Neural crest cell (in vitro differentiated cells): ENCODE measurements around the gene ADAM17. TPM values are rescaled to one million over a fixed set of nuclear protein-coding genes. Genes with fewer than 3 reads are reported as not detected.

ENCODE experiments used
- DNase-seq: peaks from one replicate; pipeline ENCODE4 v3.0.0; 2021; ENCODE audit warnings: low read depth, mixed read lengths, low spot score
- H3K27ac Mint-ChIP-seq: one replicate; pipeline ENCODE4 v1.8.0; 2021; ENCODE audit warnings: mild to moderate bottlenecking, mixed read lengths; ENCODE audit not compliant: unreplicated experiment
- H3K27me3 Mint-ChIP-seq: 2 replicates; pipeline ENCODE4 v1.8.0; 2021; ENCODE audit warnings: low read depth, mild to moderate bottlenecking, mixed read lengths
- H3K36me3 Mint-ChIP-seq: 2 replicates; pipeline ENCODE4 v1.8.0; 2021; ENCODE audit warnings: low read depth, mild to moderate bottlenecking, mixed read lengths
- H3K4me1 Mint-ChIP-seq: 2 replicates; pipeline ENCODE4 v1.8.0; 2021; ENCODE audit warnings: mixed read lengths
- H3K4me3 Mint-ChIP-seq: one replicate; pipeline ENCODE4 v1.8.0; 2021; ENCODE audit warnings: mild to moderate bottlenecking, mixed read lengths
- H3K9me3 Mint-ChIP-seq: 2 replicates; pipeline ENCODE4 v1.8.0; 2021; ENCODE audit warnings: mixed read lengths
- total RNA-seq: library from RNA; stranded (reverse); gene quantifications from 2 replicates; pipeline ENCODE4 v1.2.1, GENCODE V29; 2021
- TF ChIP-seq, protein P1 (sequence below): fragments of 200-600 bp; sonication (generic); conservative IDR thresholded peaks from 2 replicates; pipeline ENCODE4 v1.5.0; 2021; ENCODE audit warnings: antibody characterized with exemption, mild to moderate bottlenecking

ADAM17 gene
- total RNA-seq, 1 donor from 2014 or later: 39.6 TPM

DNA sequence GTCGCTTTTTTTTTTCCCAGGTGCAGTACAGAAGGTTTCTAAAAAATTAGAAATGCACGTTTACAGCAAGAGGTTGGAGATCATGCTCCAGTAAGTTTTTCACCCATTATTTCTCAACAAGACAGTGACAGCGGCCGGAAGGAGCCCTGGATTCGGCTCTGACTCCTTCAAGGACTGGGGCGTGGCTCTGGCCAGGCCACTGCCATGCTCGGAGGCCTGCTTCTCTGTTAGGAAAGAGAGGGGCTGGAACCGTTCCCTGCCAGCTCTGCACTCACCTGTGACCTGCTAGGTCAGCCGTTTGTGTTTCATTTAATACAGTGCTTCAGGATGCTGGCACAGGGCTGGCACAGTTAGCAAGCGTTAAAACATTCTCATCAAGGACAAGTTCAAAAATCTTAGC is 87.9 kb downstream of the ADAM17 start:
- Mint-ChIP-seq H3K27ac (no peak overlapping the region), H3K4me1 (no peaks in the 10 kb centered on the region), H3K27me3 (no peaks in the 10 kb centered on the region), H3K36me3 (peaks cover 18% of the 10 kb centered on the region), H3K9me3 (no peaks in the 10 kb centered on the region), H3K4me3 (no peak overlapping the region)
- TF ChIP-seq, protein P1, sequence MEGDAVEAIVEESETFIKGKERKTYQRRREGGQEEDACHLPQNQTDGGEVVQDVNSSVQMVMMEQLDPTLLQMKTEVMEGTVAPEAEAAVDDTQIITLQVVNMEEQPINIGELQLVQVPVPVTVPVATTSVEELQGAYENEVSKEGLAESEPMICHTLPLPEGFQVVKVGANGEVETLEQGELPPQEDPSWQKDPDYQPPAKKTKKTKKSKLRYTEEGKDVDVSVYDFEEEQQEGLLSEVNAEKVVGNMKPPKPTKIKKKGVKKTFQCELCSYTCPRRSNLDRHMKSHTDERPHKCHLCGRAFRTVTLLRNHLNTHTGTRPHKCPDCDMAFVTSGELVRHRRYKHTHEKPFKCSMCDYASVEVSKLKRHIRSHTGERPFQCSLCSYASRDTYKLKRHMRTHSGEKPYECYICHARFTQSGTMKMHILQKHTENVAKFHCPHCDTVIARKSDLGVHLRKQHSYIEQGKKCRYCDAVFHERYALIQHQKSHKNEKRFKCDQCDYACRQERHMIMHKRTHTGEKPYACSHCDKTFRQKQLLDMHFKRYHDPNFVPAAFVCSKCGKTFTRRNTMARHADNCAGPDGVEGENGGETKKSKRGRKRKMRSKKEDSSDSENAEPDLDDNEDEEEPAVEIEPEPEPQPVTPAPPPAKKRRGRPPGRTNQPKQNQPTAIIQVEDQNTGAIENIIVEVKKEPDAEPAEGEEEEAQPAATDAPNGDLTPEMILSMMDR: no peak
- no peak for DNase-seq

DNA sequence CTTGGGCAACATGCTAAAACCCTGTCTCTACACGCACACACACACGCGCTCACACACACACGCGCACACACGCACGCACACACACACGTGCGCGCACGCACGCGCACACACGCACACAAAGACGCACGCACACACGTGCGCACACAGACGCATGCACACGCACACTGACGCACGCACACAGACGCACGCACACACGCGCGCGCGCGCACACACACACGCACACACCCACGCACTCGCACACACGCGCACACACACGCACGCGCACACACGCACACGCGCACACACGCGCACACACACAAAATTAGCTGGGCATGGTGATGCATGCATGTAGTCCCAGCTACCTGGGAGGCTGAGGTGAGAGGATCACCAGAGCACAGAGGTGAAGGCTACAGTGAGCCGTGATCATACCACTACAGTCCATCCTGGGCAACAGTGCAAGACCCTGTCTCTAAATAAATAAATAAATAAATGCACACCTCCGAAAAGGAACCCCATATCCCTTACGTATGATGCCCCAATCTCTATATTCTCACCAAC is 89.4 kb downstream of the ADAM17 start:
- no peak for DNase-seq
- Mint-ChIP-seq H3K4me3 (no peak overlapping the region), H3K36me3 (peaks cover 14% of the 10 kb centered on the region), H3K27me3 (no peaks in the 10 kb centered on the region), H3K4me1 (no peaks in the 10 kb centered on the region), H3K9me3 (no peaks in the 10 kb centered on the region), H3K27ac (no peak overlapping the region)
- TF ChIP-seq, protein P1: no peak

DNA sequence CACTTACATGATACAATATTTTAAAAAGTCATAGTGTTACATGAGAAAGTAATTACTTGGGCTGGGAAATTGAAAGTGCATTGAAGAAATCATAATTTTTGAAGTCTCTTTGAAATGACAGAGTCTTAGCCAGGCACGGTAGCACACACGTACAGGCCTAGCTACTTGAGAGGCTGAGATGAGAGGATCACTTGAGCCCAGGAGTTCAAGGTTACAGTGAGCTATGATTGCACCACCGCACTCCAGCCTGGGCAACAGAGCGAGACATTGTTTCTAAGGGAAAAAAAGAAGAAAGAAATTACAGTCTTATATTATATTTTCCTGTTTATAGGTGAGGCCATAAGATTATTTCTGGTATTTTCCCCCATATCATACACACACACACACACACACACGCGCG is 90.5 kb downstream of the ADAM17 start:
- H3K4me1 Mint-ChIP-seq: peaks cover 6% of the 10 kb centered on the region
- H3K27ac Mint-ChIP-seq: no peak overlapping the region
- no peaks in the 10 kb centered on the region for H3K9me3 Mint-ChIP-seq
- no peak overlapping the region for H3K4me3 Mint-ChIP-seq
- TF ChIP-seq, protein P1: no peak
- peaks cover 14% of the 10 kb centered on the region for H3K36me3 Mint-ChIP-seq
- no peaks in the 10 kb centered on the region for H3K27me3 Mint-ChIP-seq
- DNase-seq: no peak

DNA sequence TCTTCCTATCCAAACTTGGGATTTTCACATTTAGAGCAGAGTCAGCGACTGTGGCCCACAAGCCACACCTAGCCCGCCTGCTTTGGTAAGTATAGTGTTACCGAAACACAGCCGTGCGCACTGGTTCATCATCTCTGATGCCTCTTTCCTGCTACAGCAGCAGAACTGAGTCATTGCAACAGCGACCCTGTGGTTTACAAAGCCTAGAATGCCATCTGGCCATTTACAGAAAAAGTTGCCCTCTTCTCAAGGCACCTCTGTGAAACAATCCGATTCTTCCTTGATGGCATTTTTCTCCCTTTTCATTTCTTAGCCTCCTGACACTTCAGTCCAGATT is 92.0 kb downstream of the ADAM17 start:
- H3K36me3 Mint-ChIP-seq: peaks cover 16% of the 10 kb centered on the region
- TF ChIP-seq, protein P1: no peak
- peaks cover 6% of the 10 kb centered on the region for H3K4me1 Mint-ChIP-seq
- no peak for DNase-seq
- no peaks in the 10 kb centered on the region for H3K9me3 Mint-ChIP-seq
- no peak overlapping the region for H3K4me3 Mint-ChIP-seq
- no peak overlapping the region for H3K27ac Mint-ChIP-seq
- H3K27me3 Mint-ChIP-seq: no peaks in the 10 kb centered on the region

DNA sequence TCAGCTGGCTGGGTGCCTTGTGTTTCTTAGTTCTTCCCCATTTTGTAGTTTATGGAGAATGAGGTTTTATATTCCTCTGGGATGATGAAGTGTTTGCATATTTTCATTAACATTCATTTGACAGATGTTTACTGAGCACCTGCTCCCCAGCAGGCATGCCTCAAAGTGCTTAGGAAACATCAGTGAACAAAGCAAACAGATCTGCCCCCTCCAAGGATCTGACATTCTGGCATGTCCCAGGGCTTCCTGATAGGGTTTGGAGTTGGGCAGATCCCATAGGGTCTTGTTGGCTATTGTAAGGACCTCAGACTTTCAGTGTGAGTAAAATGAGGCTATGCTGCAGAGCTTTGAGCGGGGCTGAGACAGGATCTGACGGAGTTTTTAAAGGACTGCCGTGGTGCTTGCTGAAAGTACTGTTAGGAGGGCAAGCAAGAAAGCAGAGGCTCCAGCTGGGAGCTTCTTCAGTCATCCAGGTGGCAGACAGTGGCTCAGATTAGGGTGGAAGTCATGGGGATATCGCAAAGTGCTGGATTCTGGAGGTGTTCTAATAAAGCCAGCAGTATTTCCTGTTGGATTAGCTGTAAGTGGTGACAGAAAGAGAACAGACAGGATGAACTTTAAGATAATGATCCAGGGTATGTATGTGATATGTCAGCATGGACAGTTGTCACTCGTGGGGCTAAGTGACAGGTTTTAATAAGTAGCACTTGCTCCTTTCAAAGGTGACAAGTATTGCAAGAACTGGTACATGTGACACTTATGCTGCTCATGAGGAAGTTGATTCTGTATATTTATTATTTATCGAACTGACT is 92.5 kb downstream of the ADAM17 start:
- DNase-seq: no peak
- no peaks in the 10 kb centered on the region for H3K9me3 Mint-ChIP-seq
- H3K27me3 Mint-ChIP-seq: no peaks in the 10 kb centered on the region
- peaks cover 6% of the 10 kb centered on the region for H3K4me1 Mint-ChIP-seq
- no peak overlapping the region for H3K27ac Mint-ChIP-seq
- no peak overlapping the region for H3K4me3 Mint-ChIP-seq
- peaks cover 16% of the 10 kb centered on the region for H3K36me3 Mint-ChIP-seq
- TF ChIP-seq, protein P1: no peak
